Measurements from ENCODE around the gene FAM114A1.
"Not testable (repeated sequence)": the region's sequence is repeated elsewhere in the genome, so short reads cannot be mapped to it uniquely, and the experiment has no call there.

The FAM114A1 gene

DNA sequence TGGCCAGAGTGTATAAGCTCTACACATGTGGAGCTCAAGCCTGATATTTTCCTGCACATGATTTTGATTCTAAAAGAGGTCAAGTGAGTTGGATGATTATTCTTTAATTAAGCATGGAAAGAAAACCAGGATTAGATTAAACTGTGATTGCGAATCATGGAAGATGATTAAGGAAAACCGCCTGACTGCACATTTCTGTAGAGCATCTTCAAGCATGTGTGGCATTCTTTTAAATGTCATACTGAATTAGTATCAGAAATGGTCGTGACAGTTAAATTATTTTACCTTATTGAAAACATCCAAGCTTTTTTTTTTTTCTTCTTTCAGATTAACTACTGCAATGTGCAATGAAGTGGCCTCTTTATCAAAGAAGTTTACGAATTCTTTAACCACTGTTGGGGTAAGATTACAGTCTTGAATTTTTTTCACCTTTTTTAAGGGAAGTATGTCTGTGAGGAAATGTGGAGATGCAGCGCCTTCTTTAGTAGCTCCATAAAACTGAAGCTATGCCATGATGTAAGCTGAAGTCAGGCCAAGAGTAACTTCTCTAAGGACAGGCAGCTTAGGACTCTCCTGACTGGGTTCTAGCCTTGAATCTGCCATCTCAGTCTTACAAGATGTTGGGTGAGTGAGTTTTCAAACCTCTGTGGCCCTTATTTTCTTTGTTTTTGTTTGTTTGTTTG is 67.9 kb downstream of the FAM114A1 start:
- DNase-seq (ENCODE audit: low read depth in 2 of 2), result no peak

DNA sequence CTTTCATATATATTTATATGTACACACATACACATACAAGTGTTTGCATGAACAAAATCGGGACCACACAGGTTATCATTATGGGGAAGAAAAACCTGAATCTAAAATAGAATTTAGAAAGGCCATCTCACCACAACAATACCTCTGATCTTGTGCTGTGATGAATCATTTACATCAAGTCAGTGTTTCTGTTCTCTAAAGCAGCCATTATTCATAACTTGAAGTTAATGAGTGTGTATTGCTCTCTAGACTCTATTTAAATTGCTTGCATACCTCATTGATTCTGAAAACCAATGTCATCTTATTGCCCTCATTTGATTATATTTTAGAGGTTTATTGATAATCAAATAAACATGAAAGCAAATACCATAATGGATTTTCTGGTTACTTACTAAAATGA is 71.6 kb downstream of the FAM114A1 start:
- no peak for DNase-seq (ENCODE audit: low read depth in 2 of 2)

DNA sequence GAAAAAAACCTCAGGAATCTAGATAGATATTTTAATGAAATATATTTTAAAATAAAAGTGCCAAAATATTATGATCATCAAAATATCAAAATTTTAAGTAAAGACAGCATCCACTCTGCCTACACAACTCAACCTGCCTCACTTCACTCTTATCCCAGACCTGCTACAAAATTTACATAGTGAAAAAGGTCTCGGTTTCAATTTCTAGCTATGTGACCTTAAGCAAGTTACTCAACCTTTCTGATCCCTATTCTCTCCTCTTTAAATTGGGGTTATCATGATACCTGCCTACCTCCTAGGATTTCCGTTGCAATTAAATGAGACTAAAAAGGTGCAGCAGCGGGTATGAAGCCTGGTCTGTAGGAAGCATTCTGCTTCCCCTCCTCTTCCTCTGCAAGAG is 72.9 kb downstream of the FAM114A1 start:
- DNase-seq (ENCODE audit: low read depth in 2 of 2), result no peak

DNA sequence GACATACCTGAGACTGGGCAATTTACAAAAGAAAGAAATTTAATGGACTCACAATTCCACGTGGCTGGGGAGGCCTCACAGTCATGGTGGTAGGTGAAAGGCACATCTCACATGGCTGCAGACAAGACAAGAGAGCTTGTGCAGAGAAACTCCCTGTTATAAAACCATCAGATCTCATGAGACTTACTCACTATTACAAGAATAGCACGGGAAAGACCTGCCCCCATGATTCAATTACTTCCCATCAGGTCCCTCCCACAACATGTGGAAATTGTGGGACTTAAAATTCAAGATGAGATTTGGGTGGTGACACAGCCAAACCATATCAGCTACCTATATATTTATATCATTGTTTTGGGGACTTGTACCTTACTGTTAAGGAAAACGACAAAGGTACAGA is 74.3 kb downstream of the FAM114A1 start:
- DNase-seq (ENCODE audit: low read depth in 2 of 2), result not testable (repeated sequence)

DNA sequence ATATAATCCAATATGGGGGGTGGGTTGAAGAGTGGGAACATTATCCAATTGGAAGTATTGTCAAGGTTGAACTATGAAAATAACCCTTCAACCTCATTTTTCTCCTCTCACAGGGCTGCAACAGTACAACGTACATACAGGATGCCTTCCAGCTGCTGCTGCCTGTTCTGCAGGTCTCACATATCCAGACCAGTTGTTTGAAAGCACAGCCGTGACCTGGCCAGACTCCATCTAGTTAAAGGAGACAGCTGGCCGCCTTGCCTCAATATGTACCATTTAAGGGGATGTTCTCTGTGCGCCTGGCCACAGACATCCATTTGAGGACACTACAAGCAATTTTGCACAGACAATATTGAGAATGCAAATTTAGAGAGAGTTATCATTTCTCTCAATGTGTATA is 75.7 kb downstream of the FAM114A1 start:
- DNase-seq (ENCODE audit: low read depth in 2 of 2), result no peak

DNA sequence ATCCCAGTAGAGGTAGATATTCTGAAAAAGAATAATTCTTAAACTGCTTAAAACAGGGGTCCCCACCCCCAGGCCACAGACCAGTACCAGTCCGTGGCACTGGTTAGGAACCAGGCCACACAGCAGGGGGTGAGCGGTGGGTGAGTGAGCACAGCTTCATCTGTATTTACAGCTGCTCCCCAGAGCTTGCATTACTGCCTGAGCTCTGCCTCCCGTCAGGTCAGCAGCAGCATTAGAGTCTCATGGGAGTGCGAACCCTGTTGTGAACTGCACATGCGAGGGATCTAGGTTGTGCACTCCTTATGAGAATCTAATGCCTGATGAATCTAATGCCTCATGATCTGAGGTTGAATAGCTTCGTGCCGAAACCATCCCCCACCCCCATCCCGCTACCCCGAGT is 76.8 kb downstream of the FAM114A1 start:
- DNase-seq (ENCODE audit: low read depth in 2 of 2), result no peak

DNA sequence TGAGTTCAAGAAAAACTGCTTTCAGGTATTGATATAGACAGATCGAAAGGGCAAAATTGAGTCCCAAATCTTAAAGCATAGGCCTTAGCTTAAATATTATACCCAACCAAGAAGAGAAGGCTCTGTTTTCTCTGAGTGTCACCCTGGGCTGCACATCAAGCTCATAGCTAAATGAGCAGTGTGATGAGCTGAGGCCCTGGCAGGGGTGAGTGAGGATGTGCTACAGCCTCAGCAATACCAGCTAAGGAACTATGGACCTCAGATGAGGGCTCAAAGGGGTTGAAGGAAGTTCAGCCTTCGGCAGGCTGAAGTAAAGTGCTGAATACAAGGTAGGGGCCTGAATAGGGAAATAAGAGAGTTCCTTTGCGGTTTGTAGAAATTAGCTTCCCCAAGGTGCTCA is 79.3 kb downstream of the FAM114A1 start:
- no peak for DNase-seq (ENCODE audit: low read depth in 2 of 2)

DNA sequence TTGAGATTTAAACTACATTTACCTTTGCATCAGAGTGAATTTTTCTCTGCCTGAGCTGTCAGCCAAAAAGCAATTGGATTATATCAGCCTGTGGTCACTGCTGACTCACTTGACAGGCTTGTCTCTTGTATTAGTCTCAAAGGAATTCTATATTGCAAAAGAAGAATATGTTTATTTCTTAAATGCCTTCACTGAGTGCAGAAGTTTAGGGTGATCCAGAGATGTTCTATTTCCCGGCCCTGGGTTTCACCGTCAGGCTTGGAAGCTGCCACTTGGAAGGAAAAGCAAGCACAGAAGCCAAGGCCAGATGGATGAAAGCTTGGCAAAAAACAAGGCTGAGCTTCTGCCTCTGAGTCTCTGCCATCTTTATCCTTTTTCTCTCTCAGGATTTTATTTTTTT is 80.9 kb downstream of the FAM114A1 start:
- DNase-seq (ENCODE audit: low read depth in 2 of 2), result peak; percentile 90 to 91

DNA sequence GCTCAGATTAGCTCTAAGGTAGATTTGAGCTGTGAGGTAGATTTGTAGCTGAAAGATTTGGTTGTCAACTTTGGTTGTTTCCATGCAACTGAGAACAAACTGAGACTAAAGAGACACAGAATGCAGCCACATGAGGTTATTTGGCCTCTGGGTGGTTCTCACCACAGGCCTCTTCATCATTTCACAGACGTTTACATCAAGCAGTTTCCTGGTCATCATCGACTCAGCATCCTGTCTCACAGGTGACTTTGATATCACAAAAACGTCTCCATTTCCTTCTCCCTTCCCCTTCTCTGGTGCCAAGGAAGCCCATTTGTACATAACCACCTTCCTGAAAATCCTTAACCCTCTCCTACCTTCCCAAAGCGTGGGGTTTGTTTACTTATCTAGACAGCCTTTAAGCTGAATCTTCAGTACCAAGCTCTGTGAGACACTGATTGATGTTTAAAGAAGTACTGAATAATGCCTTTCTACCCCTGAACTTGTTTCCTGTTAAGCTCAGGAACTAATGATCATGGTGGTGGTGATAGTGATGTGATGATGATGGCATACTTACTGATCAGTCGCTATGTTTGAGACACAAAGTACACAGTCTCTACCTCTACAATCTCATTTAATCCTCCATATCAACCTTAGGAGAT is 81.9 kb downstream of the FAM114A1 start:
- no peak for DNase-seq (ENCODE audit: low read depth in 2 of 2)

DNA sequence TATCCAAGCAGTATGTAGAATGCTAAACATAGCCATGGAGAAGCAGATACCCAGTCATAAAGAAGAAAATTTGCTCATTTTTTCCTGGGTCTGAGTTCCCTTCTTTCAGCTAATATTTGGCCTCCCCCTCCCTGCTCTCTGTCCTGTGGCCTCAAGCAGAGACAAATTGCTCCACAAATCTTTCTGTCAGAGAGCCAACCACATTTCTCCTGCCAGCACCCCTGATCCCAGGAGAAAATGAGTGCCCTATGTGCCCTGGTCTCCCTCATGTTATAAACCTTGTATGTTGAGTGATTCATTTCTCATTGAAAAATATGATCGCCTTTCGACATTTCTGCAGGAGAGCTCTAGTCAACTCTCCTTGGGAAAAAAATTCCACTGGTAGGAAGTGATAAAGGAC is 82.6 kb downstream of the FAM114A1 start:
- peak in 1 of 2 experiments; percentile 18 for DNase-seq (ENCODE audit: low read depth in 2 of 2)

DNA sequence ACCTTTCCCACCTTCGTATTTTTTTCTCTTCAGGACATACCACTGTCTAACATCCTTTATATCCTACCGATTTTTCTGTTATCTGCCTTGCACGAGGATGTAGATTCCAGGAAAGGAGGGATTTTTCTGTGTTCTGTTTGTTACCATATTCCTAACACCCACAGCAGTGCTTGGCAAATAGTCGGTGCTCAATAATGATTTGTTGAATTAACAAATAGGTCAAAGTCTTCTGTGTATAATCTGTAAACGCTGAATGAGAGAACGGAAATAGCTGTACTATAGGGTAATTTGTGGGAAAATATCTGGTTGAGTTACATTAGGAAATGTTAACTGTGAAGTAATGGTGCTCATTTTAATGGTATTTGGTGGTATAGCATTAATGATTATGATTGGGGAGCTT is 83.1 kb downstream of the FAM114A1 start:
- DNase-seq (ENCODE audit: low read depth in 2 of 2), result no peak

DNA sequence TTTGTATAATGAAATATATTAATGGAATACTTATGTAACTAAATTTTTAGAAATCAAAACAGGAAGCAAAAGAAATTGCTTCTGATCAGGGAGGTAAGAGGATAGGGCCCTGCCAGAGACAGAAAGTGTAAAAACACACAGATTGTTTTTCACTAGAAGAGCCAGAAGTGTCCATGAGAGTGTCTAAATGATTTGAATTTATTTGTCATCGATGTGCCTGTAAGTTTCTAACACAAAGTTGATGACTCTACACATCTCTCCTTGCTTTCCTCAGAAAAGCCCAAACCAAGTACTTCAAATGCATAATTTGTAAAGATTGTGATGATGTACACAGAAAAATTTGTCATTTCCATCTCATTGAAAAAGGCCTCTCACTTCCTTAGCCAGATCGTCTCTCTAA is 84.0 kb downstream of the FAM114A1 start:
- no peak for DNase-seq (ENCODE audit: low read depth in 2 of 2)

DNA sequence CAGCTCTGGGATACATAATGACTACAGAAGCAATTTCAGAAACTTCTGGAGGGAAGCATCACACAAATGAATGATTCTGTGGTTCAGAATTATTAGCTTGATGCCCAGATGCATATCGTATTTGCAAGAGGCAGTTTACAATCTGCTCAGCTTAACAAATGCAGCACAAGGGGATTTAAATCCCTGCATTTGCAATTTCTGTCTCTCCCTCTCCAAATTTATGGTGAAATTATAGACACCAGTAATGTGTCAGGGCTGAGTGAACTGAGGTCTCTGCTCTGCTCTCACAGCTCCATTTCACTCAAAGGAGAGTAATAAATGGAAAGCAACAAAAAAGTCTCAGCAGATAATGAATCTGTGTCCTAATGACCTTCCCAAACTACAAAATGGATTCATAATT is 84.4 kb downstream of the FAM114A1 start:
- DNase-seq (ENCODE audit: low read depth in 2 of 2), result no peak

DNA sequence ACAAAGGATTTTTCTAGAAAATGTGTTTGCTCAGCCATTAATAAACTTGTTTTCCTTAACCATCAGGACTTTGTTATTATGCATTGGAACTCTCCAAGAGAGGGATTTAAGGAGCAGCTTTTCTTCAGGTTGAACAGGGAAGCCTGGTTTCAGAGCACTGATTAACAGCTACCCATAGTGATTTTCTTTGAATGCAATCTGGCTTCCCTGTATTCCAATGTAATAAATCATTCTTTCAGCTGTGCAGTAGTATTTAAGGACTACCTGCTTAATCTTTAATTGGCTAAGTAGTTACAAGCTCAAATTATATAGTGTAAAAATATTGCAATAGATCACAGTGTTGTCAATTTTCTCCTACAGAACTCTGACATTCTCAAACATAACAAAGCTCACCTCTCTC is 87.1 kb downstream of the FAM114A1 start:
- DNase-seq (ENCODE audit: low read depth in 2 of 2), result no peak

DNA sequence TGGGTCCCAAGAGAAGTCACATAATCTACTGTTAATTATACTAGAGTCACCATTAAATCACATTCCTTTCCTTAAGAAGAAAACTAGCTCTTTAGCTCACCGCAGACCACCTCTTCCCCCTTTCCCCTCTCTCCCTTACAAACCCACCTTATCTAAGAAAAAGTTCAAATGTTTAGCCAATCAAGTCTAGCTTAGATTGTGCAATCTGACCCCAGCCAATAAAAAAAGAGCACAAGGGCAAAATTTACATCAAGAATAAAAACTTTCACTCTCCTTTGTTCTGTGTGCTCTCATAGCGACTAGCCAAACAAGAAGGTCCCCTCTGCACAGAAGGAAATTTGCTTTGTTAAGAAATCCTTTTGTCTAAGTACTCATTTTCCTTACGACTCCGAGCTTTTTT is 88.4 kb downstream of the FAM114A1 start:
- DNase-seq (ENCODE audit: low read depth in 2 of 2), result no peak

DNA sequence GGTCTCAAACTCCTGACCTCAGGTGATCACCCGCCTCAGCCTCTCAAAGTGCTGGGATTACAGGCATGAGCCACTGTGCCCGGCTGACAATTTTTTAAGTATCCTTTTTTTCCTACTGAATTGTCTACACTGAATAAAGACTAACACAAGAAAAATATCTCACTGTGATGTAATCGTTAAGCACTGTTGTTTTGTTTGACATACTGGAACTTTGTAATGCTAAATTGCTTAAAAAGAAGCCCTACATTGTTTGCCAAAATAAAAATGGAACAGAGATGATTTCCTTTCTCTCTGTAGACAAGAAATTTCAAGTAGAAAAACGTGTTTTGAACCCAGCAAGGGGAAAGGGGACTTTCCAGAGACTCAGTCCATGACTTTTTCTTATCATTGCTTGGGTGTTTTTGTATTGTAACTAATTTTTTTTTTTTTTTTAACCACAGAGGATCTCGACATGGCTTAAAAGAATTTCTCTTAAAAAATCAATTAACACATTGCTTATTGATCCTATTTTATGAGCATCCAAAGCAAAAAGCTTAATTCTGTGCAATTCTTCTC is 89.7 kb downstream of the FAM114A1 start:
- no peak for DNase-seq (ENCODE audit: low read depth in 2 of 2)

DNA sequence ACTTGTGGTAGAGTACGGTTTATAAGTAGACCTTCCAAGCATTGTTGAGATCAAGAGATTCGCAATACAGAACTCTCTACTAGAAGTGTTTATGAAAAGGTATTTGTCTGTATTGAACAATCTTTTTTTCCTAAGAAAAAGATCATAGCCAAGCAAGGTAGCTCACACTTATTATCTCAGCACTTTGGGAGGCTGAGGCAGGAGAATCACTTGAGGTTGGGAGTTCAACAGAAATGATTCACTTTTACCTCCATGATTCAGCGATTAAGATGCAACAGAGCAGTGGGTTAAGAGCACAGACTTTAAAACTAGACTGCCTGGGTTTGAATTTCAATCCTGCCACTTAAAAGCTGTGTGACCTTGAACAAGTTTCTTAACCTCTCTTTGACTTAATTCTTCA is 90.3 kb downstream of the FAM114A1 start:
- no peak for DNase-seq (ENCODE audit: low read depth in 2 of 2)

DNA sequence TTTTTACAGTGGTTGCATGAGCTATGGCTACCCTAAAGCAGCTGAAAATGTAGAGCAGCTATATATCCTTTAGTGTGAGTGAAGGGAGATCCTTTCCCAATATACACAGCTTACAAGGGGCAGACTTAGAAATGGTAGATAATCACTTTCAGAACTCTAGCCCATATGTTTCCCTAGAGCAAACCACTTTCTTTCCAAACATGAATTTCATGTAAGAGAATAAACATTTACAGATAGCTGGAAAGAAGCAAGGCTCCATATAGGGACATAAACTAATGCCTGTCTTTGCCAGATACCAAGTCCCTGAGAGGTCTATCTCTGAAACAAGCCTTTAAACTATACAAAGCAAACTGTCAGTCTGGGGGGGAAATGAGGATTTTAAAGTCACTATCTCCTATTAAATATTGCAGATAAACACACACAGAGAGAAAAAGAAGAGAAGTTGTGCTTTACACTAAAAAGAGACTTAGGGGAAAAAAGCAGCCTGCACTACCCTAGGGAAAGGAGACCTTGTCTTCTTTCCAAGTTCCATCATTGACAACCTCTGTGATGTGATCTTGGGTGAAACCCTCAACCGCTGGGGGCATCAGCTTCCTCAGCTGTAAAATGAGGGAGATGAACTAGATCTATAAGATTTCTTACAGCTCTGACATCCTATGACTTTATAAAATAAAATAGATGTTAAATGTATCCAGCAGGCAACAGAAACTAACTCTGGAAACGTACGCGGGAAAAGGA is 91.0 kb downstream of the FAM114A1 start:
- peak; percentile 69 to 72 for DNase-seq (ENCODE audit: low read depth in 2 of 2)

DNA sequence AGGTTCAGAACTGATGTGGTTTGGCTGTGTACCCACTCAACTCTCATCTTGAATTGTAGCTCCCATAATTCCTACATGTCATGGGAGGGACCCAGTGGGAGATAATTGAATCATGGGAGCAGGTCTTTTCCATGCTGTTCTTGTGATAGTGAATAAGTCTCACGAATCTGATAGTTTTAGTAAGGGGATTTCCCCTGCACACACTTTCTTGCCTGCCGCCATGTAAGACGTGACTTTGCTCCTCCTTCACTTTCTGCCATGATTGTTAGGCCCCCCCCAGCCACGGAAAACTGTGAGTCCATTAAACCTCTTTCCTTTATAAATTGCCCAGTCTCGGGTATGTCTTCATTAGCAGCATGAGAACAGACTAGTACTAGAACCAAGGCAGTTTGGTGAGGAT is 91.6 kb downstream of the FAM114A1 start:
- DNase-seq (ENCODE audit: low read depth in 2 of 2), result not testable (repeated sequence)

DNA sequence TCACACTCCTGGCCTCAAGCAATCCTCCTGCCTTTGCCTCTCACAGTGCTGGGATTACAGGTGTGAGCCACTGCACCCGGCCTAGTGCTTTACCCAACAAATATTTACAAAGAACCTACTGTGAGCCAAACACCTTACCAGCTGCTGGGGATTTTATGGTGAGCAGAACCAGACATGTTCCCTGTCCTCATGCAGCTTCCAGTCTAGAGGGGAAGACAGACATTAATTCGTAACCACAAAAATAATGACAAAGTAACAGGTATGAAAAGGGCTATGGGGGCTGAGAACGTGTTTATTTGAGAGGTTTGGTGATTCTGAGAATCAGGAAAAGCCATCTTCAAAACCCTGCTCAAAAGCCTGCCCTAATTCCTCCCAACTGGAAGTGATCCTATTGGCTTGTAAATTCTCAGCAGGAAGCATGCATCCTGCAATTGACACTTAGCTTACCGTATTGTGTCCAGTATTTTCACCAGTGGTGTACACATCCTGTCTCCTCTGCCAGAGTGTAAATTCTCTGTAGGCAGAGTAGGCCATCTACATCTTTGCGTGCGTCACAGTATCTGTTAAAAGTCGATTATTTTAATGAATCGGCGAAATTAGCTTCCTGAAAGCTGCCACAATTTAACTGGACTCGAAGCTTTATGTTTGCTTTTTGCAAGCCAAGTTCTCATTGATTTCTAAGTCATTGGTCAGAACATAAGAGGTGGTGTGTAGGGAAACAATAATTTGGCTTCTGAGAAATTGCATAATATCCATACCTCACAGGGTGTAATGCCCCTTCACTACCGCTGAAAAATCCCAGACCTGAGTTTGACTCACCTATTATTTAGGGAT is 97.6 kb downstream of the FAM114A1 start:
- no peak for DNase-seq (ENCODE audit: low read depth in 2 of 2)

DNA sequence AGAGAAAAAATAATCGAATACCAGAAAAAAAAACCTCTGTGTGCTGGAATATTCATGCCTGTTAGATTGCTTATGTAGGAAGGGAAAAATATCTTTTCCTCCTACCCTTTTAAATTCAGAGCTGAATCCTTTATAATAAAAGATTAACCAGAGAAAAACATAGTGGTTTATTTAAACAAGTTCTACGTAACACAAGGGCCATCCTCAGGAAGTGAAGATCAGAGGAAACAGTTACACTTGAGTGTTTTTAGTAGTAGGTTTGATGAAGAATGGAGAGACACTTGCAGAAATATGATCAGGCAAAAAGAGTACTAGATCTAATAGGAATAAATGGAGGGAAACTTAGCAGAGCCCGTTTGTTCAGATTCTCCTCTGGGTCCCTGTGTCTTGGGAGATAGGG is 98.3 kb downstream of the FAM114A1 start:
- no peak for DNase-seq (ENCODE audit: low read depth in 2 of 2)

Measured in fibroblast of skin of left quadriceps (primary cell).